GM19023 (cell line): Measurements from ENCODE around the gene PRMT7.
A peak's percentile ranks its signal among the peaks of the same experiment; 100 is the strongest.

ENCODE experiments used
- ATAC-seq: cut with Tn5 transposase; IDR thresholded peaks from one replicate; pipeline ENCODE4 v1.9.1; 2021; ENCODE audit warnings: mild to moderate bottlenecking, moderate library complexity; ENCODE audit not compliant: unreplicated experiment

PRMT7 gene

DNA sequence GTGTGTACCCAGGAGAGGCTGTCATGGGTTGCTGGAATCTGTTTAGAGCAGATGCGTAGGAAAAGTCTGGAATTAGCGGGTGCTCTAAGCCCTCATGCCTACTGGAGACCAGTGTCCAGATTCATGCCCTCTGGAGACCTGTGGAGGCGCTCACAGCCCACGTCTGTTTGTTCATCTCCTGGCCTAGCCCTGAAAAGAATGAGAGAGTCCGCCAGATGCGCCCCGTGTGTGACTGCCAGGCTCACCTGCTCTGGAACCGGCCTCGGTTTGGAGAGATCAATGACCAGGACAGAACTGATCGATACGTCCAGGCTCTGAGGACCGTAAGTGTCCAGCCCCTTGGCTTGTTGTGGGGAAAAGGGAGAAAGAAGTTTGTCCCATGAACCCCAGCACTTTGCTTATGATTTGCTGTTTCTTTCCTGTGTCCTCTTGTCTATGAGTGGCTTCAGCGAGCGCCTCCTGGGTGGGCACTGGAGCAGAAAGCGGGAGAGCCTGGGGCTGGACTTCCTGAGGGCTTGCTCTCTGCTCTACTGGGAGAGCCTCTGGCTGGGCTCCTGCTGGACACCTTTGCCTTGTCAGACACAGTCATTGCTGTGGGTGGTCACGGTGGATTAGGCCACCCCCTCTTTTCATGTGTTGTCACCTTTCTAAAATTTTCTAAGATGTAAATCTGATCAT, 35.3 kb downstream of the PRMT7 start:
- no peak for ATAC-seq

DNA sequence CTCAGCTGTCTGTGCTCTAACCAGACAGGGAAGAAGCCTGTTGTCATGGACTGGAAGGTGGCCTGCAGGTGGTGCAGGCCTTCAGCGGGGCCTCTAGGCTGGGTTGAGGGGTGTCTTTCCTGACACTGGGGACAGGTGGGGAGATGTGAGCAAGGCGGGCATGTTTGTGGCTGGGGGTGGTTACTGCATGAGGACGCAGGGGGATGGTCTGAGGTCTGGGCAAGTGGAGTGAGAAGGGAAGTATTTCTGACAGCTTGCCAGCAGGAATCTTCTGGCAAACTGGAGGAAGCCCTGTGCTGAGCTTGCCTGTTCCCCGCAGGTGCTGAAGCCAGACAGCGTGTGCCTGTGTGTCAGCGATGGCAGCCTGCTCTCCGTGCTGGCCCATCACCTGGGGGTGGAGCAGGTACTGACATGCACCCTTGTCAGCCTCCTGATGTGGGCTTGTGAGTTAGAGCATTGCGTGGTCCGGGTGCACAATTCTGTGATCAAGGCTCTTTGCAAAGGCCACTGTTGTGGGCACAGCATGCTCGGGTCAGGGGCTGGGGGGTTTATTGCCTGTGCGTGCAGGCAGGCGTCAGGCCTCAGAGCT, 36.2 kb downstream of the PRMT7 start:
- ATAC-seq, result no peak

DNA sequence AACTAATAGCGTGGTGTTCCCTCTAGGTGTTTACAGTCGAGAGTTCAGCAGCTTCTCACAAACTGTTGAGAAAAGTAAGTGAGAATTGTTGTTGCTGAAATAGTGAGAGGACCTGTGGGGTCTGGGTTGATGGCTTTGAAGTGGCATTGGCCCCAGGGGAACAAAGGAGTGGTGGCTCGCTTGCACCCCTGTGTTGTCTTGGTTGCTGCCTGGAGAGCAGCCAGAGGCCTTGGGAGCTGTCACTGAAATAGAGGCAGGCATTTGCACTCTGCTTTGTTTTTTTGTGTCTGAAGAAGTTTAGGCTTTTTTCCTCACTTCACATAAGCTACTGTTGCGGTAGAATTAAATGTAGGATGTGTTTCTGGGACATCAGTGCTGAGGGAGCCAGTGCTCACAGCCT, 36.8 kb downstream of the PRMT7 start:
- ATAC-seq, result no peak

DNA sequence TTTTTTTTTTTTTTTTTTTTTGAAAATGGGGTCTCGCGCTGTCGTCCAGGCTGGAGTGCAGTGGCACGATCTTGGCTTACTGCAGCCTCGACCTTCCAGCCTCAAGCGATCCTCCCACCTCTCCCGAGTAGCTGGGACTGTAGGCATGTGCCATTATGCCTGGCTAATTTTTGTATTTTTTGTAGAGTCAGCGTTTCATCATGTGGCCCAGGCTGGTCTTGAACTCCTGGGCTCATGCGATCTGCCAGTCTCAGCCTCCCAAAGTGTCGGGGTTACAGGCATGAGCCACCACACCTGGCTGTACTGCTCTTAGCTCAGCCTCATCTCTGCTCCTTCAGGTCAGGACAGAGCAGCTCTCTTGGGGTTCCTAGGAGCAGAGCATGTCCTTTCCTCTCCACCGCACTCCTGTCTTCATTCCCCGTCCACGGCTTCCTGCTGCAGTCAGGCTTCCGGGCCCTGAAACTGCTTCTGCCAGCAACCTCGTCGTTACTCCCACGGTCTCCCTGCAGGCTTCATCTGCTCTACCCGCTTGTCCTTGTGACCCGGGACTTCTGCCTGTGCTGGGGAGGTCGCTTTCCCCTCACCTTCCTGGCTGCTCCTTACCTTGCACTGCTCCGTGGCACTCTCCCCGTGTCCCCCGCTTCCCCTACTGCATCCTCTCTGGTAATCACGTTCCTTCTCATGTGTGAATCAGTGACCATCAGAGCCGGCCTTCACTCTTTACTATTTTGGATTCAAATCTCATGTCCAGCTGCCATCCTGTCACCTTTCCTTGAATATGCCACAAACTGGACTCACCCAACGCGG, 38.0 kb downstream of the PRMT7 start:
- ATAC-seq, result no peak

DNA sequence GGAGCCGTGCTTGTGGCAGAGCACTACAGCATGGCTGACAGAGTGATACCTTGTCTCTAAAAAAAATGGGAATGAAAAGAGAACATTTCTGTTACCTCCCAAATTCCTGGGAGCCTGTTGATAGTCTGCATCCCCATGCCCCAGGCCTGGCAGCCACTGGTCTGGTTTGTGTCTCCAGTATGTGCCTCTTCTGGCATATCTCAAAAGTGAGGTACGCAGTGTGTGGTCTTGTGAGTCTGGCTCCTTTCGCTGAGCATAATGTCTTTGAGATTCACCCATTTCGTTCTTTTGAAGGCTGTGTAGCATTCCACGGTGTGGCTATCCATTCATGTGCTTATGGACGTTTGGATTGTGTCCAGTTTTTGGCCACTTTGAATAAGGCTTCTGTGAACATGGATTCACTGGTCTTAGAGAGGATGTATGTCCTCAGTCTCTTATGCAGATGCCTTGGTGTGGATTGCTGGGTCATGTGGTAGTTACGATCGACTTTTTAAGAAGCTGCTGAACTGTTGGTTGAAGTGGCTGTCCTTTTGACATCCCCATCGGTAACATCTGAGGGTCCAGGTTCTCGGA, 39.1 kb downstream of the PRMT7 start:
- ATAC-seq, result no peak

DNA sequence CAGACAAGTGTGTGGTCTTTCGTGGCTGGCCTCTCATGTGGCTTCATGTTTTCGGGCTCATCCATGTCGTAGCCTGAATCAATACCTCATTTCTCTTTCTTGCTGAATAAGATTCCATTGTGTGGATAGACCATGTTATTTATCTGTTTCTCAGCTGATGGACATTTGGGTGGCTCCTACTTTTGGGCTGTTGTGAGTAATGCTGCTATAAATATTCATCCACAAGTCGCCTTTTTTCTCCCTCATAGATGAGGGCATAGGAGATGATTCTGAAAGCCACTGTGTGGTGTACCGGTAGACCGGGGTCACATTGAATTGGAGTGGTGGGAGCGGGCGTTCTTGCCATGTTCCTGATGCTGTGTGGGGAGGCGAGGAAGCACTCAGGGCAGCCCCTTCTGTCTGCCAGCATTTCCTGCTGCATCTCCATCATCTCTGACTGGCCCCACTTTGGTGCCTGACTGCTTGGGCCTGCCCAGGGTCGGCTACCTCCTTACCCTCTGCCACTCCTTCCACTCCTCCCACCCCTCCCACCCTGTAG, 40.1 kb downstream of the PRMT7 start:
- ATAC-seq, result no peak

DNA sequence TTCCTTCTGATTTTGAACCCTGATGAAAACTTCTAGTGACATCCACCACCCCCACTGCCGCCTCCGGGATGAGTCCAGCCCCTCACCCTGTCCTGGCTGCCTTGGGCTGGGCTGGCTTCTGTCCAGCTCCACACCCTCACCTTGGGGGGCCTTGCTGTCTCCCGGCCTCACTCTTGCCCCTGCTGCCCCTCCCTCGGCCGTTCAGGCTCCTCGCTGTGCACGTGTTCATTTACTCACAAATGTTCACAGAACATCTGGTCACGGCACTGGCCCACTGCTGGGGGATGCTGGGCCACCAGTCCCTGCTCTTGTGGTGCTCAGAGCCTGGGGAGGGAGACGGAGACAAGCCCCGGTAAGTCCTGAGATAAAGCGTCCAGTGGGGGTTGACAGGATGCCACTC, 40.6 kb downstream of the PRMT7 start:
- no peak for ATAC-seq

DNA sequence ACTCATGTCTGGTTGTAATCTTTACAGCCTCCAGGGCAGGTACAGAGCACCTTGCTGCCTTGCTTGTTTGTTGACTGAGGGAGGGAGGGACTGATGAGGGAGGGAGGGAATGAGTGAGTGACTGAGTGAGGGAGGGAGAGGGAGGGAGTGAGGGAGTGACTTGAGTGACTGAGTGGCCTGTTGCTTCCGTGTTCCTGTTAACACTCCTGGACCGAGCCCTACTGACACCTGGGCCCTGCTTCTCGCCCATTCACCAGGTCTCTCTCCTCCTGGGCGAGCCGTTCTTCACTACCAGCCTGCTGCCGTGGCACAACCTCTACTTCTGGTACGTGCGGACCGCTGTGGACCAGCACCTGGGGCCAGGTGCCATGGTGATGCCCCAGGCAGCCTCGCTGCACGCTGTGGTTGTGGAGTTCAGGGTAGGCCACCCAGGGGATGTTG, 41.2 kb downstream of the PRMT7 start:
- ATAC-seq, result no peak

DNA sequence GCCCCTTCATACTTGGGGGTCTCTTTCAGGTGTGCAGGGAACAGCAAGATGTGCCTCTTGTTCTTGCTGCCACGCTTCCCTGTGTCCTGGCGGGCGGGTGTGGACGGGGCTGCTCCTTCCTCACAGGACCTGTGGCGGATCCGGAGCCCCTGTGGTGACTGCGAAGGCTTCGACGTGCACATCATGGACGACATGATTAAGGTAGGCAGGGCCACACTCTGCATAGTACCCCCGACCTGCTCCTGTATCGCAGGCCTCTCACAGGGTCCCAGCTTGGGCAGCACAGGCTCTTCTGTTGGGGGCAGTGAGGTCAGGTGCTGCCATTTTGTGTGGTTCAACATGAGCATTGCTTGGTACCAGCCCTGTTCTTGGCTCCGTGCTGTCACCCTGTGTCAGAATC, 42.5 kb downstream of the PRMT7 start:
- ATAC-seq, result no peak

DNA sequence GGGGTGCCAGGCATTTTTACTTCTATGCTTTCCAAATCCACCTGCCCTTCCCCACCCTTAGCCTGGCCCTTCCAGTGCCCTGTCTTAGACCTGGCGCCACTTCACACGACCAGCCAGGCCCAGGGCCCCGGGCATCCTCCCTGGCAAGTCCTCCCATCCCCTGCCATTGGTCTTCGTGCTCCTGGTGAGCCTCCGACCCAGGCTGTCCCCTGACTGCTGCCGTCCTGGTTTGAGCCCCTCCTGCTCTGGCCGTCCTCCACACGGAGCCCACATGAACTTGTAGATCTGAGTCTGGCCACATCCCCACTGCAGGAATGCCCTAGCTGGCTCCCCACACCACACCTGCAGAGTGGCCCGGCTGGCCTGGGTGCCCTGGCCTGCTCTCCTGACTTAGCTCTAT, 44.0 kb downstream of the PRMT7 start:
- ATAC-seq, result no peak

DNA sequence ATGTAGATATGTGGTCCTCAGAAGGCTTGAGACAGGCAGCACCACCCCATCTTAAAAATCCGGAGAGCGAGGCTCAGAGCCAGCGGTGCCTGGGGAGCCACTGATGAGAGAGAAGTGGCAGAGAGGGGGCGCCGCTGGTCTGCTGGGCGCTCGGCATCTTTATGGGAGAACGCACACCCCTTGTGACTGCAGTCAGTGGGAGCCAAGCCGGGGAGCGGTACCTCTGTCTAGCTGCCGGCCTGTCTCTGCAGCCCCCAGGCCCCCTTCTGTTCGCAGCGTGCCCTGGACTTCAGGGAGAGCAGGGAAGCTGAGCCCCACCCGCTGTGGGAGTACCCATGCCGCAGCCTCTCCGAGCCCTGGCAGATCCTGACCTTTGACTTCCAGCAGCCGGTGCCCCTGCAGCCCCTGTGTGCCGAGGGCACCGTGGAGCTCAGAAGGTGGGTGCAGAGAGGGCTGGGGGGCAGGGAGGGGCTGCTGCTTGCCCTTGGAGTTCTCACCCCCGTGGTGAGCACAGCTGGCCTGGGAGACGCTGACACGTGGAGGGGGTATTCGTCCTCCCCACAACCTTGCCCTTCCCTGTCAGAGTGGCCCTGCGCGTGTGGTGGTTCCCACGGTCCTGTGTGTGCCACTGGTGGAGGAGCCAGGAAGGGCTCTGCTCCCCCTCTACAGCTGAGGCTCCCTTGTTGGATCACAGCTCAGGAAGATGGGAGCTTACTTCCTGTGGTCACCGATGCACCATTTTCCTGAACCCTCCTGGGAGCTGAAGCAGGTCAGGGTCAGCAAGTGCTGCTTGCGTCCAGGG, 44.8 kb downstream of the PRMT7 start:
- peak; percentile 3 for ATAC-seq

DNA sequence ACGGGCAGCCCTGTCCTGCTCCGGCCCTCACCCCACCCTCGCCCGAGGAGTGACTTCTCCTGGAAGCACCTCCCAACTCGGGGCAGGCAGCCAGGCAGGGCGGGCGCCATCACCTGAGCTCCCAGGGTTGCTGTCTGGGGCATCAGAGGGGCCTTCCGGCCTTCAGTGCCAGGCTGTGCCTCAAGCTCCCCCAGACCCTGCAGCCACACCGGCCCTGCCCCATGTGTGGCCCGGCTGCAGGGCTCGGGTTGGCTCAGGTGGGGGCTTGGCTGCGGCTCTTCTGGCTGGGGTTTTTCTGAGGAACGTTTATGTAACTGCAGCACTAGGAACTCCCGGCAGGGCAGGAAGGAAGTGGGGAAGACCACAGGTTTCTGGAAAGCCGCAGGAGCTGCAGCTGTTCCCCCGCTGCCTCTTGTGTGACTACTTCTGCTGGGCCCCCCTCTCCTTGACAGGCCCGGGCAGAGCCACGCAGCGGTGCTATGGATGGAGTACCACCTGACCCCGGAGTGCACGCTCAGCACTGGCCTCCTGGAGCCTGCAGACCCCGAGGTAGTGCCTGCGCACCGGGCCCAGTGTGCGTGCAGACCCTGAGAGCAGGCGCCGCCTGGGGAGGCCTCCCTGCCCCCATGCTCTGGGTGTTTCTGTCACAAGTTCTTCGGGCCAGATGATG, 45.6 kb downstream of the PRMT7 start:
- peak; percentile 78 for ATAC-seq

DNA sequence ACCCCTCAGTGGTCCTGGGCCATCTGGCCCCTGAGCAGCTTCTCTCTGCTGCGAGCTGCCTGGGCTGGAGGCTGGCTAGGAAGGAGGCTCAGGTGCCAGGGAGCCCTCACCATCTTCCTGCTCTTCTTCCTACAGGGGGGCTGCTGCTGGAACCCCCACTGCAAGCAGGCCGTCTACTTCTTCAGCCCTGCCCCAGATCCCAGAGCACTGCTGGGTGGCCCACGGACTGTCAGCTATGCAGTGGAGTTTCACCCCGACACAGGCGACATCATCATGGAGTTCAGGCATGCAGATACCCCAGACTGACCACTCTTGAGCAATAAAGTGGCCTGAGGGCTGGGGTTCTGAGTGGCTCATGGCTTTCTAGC, 46.1 kb downstream of the PRMT7 start:
- ATAC-seq, result no peak

DNA sequence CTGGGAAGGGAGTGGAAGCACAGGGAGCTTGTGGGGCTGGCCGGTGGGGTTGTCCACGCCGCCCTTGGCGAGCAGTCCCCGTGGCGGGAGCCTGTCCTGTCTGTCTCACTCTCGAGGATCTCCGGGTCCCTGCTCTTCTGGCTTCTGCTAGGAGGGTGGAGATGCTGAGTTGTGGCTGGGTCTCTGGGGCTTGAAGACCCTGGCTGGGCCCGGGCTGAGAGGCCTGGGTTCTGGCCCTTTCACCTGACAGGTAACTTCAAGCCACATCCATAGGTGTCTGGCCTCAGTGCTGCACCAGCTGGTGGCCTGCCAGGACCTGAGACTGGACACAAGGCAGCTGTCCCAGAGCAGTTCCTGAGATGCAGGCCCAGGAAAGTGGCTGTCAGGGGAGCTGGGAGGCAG, 46.7 kb downstream of the PRMT7 start:
- no peak for ATAC-seq

DNA sequence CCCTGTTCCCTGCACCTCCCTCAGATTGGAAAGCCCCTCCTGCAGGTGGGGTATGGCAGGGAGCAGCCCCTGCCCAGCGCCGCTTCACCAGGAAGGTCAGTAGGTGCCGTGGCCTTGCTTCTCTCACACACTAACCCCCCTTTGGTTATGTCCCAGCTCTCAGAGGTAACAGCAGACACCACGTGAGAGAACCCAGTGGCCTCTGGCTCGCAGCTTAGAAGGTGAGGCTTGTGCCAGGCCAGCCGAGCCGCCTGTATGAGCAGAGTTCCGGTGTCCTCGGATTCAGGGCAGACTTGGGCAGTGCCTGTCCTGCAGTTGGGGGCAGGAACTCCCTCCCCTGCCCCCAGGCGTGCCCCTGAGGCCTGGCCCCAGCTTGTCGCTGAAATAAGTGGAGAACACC, 47.1 kb downstream of the PRMT7 start:
- ATAC-seq, result no peak

DNA sequence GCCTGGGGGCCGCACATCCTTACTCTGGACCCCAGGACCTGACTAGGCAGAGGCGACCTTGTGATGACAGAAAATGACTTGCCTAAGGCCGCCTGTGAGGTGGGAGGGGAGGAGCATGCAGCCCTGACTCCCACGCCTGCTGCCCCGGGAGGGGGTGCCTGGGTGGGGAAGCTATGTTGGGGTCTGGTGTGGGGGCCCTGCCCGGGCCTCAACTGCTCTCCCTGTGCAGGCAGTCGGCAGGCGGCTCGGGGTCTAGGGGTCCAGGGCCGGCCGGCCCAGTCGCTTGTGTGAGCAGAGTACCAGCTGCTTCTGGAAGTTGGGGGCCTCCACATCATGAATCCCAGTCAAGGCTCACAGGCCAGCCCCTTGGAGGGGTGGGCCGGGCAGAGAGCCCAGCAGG, 48.1 kb downstream of the PRMT7 start:
- no peak for ATAC-seq

DNA sequence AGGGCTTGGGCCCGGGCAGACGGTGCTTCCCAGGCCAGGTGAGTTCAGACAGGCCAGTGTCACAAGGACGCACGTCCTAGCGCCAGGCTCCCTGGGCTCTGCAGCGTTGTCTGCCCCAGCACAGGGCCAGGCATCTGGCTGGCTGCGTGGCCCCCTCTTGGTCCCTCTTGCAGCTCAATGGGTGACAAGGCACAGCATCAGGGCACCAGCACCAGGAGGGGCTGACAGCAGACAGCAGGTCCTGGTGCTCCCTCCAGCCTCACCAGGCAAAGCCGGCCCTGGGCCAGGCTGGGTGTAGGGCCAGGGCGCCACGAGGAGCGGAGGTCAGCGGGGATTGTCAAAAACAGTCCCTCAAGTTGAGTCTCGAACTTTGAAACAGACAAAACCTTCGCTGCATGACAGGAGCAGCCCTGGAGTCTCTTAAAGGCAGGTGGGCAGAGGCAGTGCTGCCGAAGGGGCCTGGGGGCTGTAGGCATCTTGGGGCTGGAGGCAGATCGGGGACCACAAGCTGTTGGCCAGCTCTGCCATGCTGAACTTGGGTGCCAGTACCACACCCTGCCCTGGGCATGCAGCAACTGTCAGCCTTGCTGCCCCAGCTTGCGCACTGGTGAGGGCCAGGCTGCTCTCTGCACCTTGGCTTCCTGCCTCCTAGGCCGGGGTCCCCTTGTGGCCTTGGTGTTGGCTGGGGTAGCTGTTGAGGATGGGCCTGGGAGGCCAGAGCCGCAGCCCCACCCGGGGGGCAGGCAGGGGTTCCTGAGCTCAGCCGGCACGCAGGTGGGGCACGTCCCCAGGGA, 48.8 kb downstream of the PRMT7 start:
- no peak for ATAC-seq

DNA sequence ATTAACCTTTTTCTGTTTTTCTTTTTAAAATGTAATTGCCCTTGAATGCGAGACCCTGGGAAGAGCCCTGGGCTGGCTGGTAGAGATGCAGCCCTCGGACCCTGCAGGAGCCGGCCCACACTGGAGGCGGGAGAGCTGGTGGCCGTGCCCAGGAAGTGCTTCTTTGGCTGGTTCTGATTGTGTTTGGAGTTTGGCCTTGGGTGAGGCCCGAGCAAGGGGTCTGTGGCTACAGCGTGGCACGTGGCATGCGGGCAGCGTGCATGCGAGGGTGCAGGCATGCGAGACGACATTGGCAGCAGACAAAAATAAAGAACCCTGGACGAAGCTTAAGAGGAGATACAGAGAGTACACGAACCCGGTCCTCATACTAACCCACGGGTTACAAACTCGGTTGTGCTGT, 49.7 kb downstream of the PRMT7 start:
- ATAC-seq, result no peak

DNA sequence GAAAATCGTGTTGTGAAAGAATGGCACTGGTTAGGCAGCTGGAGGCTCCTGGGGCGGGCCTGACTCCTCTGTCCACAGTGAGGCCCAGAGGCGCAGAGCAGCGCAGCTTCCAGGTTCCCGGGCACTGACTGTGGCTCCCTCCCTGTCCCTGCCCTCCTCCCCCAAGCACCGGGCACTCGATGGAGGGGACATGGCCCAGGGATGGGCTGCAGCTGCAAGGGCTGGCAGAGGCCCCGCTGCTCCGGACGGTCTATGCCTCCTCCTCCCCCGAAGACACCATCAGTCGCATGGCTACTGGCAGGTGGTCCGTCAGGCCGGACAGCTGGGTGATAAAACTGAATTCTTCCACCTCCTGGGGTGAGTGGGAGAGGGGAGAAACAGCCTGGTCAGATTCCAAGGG, 50.1 kb downstream of the PRMT7 start:
- ATAC-seq, result no peak
